Cardiac ventricle fibroblast (primary cell): ENCODE data around the gene AXL. TPM values are rescaled to one million over a fixed set of nuclear protein-coding genes. Genes with fewer than 3 reads are reported as not detected.

Experiments
- total RNA-seq: library from RNA; depleted of rRNA; stranded (reverse); fragments of >200 nt; gene quantifications from 2 replicates; pipeline ENCODE4 v1.2.3, GENCODE V29; 2015

The AXL gene
- 44.3 and 52.9 TPM in 2 replicates for total RNA-seq

DNA sequence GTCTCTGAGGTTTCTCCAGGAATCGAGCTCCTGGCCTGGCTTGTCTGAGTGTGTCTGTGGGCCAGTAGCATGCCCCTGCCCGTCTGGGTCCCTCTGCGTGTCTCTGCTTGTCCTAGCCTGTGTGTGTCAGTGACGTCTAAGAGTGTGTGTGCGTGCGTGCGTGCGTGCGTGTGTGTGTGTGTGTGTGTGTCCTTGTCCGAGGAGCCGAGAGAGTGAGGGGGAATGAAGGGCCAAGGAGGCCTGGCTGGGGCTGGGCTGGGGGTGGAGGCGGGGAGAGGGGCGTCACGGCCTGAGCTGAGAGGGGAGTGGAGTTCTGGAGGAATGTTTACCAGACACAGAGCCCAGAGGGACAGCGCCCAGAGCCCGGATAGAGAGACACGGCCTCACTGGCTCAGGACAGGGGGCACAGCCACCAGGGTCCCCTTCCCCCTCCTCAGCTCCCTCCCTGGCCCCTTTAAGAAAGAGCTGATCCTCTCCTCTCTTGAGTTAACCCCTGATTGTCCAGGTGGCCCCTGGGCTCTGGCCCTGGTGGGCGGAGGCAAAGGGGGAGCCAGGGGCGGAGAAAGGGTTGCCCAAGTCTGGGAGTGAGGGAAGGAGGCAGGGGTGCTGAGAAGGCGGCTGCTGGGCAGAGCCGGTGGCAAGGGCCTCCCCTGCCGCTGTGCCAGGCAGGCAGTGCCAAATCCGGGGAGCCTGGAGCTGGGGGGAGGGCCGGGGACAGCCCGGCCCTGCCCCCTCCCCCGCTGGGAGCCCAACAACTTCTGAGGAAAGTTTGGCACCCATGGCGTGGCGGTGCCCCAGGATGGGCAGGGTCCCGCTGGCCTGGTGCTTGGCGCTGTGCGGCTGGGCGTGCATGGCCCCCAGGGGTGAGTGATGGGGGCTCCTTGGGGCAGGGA, at the start of gene AXL:
Gene AXL, plus strand, starts transcription at position 609 of the 893 bp plus-strand sequence. Its CDS starts 170 bp downstream, at position 779.

GRCh38 chr19:41192574-41193429, 26.2 kb upstream of the AXL start, which contains the start of gene CYP2S1:
Gene CYP2S1, plus strand, starts transcription at chr19:41193219. Its CDS starts 46 bp downstream, at chr19:41193265.

DNA sequence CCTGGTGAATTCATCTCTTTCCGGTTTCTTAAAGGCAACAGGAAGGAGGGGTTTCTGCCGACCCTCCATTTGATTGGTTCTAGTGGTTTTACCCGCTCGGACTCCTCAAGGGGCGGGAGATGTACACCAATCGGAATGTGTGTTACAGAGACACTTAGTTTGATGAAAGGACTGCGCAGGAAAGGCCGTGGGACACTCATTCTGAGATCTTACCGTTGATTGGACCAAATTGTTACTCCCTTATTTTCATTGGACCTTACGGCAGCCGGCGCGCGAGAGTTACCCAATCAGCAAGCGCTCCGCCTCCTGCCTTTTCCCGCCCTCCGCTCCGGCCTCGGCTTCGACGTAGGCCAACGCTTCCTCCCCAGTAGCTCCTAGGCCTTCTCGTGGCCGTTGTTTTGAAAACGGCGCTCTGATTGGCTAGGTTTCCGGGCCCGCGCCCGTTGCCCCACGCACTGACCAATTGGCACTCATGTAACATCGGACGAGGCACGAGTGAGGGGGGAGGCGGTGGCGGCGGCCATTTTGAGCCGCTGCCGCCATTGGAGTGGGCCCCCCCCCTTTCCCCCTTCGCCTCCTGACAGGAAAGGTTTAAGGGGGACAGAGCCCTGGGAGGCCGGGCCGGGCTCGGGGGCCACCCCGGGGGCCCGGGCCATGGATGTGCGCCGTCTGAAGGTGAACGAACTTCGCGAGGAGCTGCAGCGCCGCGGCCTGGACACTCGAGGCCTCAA, 45.0 kb downstream of the AXL start, which contains the start of gene HNRNPUL1:
Gene HNRNPUL1, plus strand, starts transcription at position 523 of the 731 bp plus-strand sequence. Its CDS starts 132 bp downstream, at position 655.

DNA sequence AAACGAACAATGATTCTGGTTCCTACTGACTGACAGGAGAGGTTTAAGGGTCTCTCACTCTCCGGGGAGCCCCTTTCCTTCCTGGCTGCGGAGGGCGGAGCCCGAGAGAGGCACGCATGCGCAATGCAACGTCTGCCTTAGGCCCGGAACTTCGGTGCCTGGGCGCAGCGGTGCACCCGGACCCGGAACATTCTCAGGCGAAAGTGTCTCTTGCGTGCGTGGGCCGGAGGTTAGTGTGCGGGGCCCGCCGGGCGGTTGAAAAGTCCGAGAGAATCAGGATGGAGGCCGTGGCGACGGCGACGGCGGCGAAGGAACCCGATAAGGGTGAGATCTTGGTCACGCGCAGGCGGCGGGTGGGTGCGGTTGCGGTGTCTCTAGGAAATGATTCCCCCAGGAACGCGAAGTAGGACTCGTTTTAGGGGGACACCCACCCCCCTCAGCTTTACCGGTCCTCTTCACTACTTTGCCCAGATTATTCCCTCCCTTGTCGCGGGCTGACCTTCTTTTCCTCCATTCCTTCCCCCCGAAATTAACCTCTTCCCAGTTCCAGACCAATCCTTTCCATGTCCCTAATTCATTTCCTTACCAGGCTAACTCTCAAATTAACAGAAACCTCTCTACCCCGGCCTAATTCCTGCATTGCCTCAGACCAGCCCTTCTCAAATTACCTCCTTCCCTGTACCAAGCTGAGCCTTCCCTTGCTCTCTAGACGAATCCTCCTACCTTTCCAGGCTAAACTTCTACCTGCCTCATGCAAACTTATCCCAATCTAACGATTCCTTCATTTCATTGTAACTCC, 91.2 kb downstream of the AXL start, which contains the start of gene CCDC97:
Gene CCDC97, plus strand, starts transcription at position 140 of the 799 bp plus-strand sequence. Its CDS starts 139 bp downstream, at position 279.

Other genes starting within 250 kb of the AXL start
- not detected in 2 replicates for gene CYP2B6, start 227.9 kb upstream of the AXL start, total RNA-seq
- gene CYP2A13, start 130.8 kb upstream of the AXL start, total RNA-seq: not detected in 2 replicates
- gene CYP2F1, start 104.8 kb upstream of the AXL start, total RNA-seq: not detected in 2 replicates
- not detected in 2 replicates for gene CYP2S1, start 26.0 kb upstream of the AXL start, total RNA-seq
- 117 and 119 TPM in 2 replicates for gene HNRNPUL1, start 45.1 kb downstream of the AXL start, total RNA-seq
- gene CCDC97, start 90.9 kb downstream of the AXL start, total RNA-seq: 11.9 and 12.0 TPM in 2 replicates
- gene TGFB1, start 134.7 kb downstream of the AXL start, total RNA-seq: 65.2 and 74.3 TPM in 2 replicates
- gene B9D2, start 144.9 kb downstream of the AXL start, total RNA-seq: 1.7 and 6.1 TPM in 2 replicates
- gene TMEM91, start 157.3 kb downstream of the AXL start, total RNA-seq: 5.5 and 8.5 TPM in 2 replicates
- 15.2 and 25.5 TPM in 2 replicates for gene EXOSC5, start 178.1 kb downstream of the AXL start, total RNA-seq
- 30.8 and 37.3 TPM in 2 replicates for gene BCKDHA, start 178.6 kb downstream of the AXL start, total RNA-seq
- 0.78 and 1.2 TPM in 2 replicates for gene B3GNT8, start 208.2 kb downstream of the AXL start, total RNA-seq
- 28.8 and 31.2 TPM in 2 replicates for gene DMAC2, start 220.7 kb downstream of the AXL start, total RNA-seq
- not detected in 2 replicates for gene ERICH4, start 223.9 kb downstream of the AXL start, total RNA-seq